ENCODE data around the gene LAMA2.

GRCh38 chr6:129098061-129098553 is 215.2 kb downstream of the LAMA2 start:
- TF ChIP-seq CTCF (IDR thresholded peaks at IDR 0.05; ENCODE audit: poor library complexity) (no peak), EZH2 (IDR thresholded peaks at IDR 0.05; ENCODE audit: borderline replicate concordance) (no peak)
